GM12892 (cell line): ENCODE data around the gene CST3.

Experiments used
- DNase-seq: peaks from one replicate; pipeline ENCODE4 v3.0.0; 2011; ENCODE audit not compliant: insufficient read length
- FAIRE-seq: peaks from 2 replicates; lab custom pipeline; 2011; peaks lifted over from hg19 to GRCh38; lab: Jason Lieb, UNC
- POLR2A ChIP-seq: IDR thresholded peaks from 2 replicates; pipeline ENCODE4 v1.6.1; 2011; ENCODE audit warnings: low read depth, low read length, control low read depth
- POLR2AphosphoS5 ChIP-seq: IDR thresholded peaks from 2 replicates; pipeline ENCODE4 v1.6.1; 2011; ENCODE audit warnings: low read depth, low read length, control low read depth
- TAF1 ChIP-seq: IDR thresholded peaks from 2 replicates; pipeline ENCODE4 v1.6.1; 2011; ENCODE audit warnings: low read depth, mild to moderate bottlenecking, control low read depth, low read length, borderline replicate concordance

CST3 gene

GRCh38 chr20:23651117-23651516 lies 13.4 kb upstream of the CST3 start:
- FAIRE-seq = no peak
- DNase-seq = no peak
- TF ChIP-seq POLR2AphosphoS5 (no peak), TAF1 (no peak), POLR2A (no peak)

GRCh38 chr20:23649830-23650417 lies 12.2 kb upstream of the CST3 start:
- TF ChIP-seq TAF1 (no peak), POLR2AphosphoS5 (no peak), POLR2A (no peak)
- FAIRE-seq (no peak), DNase-seq (no peak)

GRCh38 chr20:23649242-23649641 lies 11.5 kb upstream of the CST3 start:
- FAIRE-seq (no peak), DNase-seq (no peak)
- no peak for TF ChIP-seq POLR2AphosphoS5
- no peak for TF ChIP-seq POLR2A
- TF ChIP-seq TAF1 = no peak

GRCh38 chr20:23647346-23647745 lies 9.6 kb upstream of the CST3 start:
- DNase-seq (no peak), FAIRE-seq (no peak)
- TF ChIP-seq POLR2AphosphoS5 = no peak
- no peak for TF ChIP-seq TAF1
- TF ChIP-seq POLR2A = no peak

GRCh38 chr20:23646106-23646873 lies 8.5 kb upstream of the CST3 start:
- TF ChIP-seq POLR2AphosphoS5 (no peak), TAF1 (no peak), POLR2A (no peak)
- FAIRE-seq (no peak), DNase-seq (no peak)

GRCh38 chr20:23645575-23645974 lies 7.8 kb upstream of the CST3 start:
- DNase-seq (no peak), FAIRE-seq (no peak)
- TF ChIP-seq POLR2A = no peak
- TF ChIP-seq TAF1 = no peak
- no peak for TF ChIP-seq POLR2AphosphoS5

GRCh38 chr20:23644164-23644563 lies 6.4 kb upstream of the CST3 start:
- FAIRE-seq = no peak
- TF ChIP-seq POLR2A = no peak
- no peak for TF ChIP-seq POLR2AphosphoS5
- no peak for TF ChIP-seq TAF1

GRCh38 chr20:23643659-23644058 lies 5.9 kb upstream of the CST3 start:
- TF ChIP-seq TAF1 = no peak
- no peak for TF ChIP-seq POLR2AphosphoS5
- TF ChIP-seq POLR2A = no peak
- FAIRE-seq (no peak), DNase-seq (no peak)

More at GRCh38 chr20:23644164-23644563, 6.4 kb upstream of the CST3 start:
- no peak for DNase-seq

GRCh38 chr20:23641936-23642751 lies 4.4 kb upstream of the CST3 start:
- FAIRE-seq (no peak), DNase-seq (no peak)

GRCh38 chr20:23640671-23641667 lies 3.2 kb upstream of the CST3 start:
- TF ChIP-seq POLR2AphosphoS5 (no peak), POLR2A (no peak), TAF1 (no peak)
- DNase-seq = no peak
- FAIRE-seq = no peak

More at GRCh38 chr20:23641936-23642751, 4.4 kb upstream of the CST3 start:
- TF ChIP-seq POLR2AphosphoS5 (no peak), TAF1 (no peak), POLR2A (no peak)
